Stimulated activated naive CD8-positive, alpha-beta T cell treated with anti-CD3 and anti-CD28 coated beads, Interleukin-15, amount 100 ng/mL, for 72 hours (primary cell): ENCODE results near the gene NRCAM.
A peak's percentile ranks its signal among the peaks of the same experiment; 100 is the strongest.
"Not testable (repeated sequence)": the region's sequence is repeated elsewhere in the genome, so short reads cannot be mapped to it uniquely, and the experiment has no call there.

Experiments used
- ATAC-seq: fragments of 150-1000 bp; cut with Tn5 transposase; 2 replicates; pipeline ENCODE4 v1.10.0; 2021; ENCODE audit warnings: mild to moderate bottlenecking, moderate library complexity
- DNase-seq, 2 donors: peaks; one replicate each; pipeline ENCODE4 v3.0.0; 2021 to 2022
- H3K27ac Mint-ChIP-seq, 2 donors: one replicate each; pipeline ENCODE4 v1.8.0; 2022; ENCODE audit warnings: mild to moderate bottlenecking in 2 of 2, mixed read lengths in 2 of 2, moderate library complexity in 2 of 2
- H3K27me3 Mint-ChIP-seq: one replicate; pipeline ENCODE4 v1.8.0; 2022; ENCODE audit warnings: mixed read lengths
- H3K4me1 Mint-ChIP-seq: one replicate; pipeline ENCODE4 v1.8.0; 2022; ENCODE audit warnings: mild to moderate bottlenecking, mixed read lengths
- H3K4me3 Mint-ChIP-seq, 2 donors: one replicate each; pipeline ENCODE4 v1.8.0; 2022; ENCODE audit warnings: mild to moderate bottlenecking in 2 of 2, mixed read lengths in 2 of 2, moderate library complexity in 1 of 2
- H3K9me3 Mint-ChIP-seq, 2 donors: one replicate each; pipeline ENCODE4 v1.8.0; 2022; ENCODE audit warnings: mixed read lengths in 2 of 2

Gene NRCAM

DNA sequence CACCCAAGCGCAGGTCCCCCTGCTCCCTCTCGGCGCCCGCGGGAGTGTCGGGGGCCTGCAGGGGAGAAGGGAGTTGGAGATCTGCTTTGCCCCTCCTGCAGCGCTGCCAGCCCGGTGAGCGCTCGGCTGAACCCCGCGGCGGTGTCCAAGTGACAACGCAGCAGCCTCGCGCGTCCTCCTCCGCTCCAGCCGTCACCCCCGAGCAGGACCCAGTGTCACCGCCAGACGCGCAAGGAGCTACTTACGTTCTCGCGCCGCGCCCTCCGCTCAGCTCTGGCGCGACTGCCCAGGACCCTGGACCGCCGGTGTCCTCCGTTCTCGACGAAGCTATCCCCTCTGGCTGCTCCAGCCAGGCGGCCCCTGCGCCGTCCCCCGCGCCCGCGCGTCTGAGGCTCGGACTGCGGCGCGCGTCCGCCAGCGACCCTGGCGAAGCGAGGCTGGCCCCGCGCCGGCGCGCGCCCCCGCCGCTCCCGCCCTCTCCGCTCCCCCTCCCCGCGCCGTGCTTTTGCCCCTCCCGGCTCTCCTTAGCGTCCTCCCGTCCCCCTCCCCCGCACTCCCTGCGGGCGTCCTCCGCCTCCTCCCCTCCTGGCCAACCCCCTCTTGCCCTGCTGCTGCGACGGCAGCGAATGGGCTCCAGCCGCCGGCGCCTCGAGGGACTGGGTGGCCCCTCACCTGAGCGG is at the start of gene NRCAM:
NRCAM (minus strand) TSS at position 439 of the 680 bp plus-strand sequence. CDS start 216,372 bp downstream, outside the sequence.
- ATAC-seq (peak; percentile 74), DNase-seq (peak; percentile 74 to 81)
- peak within 1 kb of the TSS; percentile 85 to 94 for H3K4me3 Mint-ChIP-seq
- H3K9me3 Mint-ChIP-seq: no peaks in the 10 kb centered on the region
- peaks cover 68% of the 10 kb centered on the region for H3K4me1 Mint-ChIP-seq
- H3K27me3 Mint-ChIP-seq: peaks cover 22% of the 10 kb centered on the region
- H3K27ac Mint-ChIP-seq: peak within 1 kb of the TSS; percentile 74 to 79

DNA sequence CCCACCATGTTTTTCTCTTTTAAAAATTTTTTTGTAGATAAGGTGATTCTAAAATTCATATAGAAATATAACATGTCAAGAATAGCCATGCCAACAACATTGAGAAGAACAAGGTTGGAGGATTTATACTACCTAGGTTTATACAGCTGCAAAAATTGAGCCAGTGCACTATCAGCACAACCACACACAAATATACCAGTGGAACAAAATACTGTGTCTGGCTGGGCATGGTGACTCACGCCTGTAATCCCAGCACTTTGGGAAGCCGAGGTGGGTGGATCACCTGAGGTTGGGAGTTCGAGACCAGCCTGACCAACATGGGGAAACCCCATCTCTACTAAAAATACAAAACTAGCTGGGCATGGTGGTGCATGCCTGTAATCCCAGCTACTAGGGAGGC is 48.3 kb upstream of the NRCAM start:
- peaks cover 12% of the 10 kb centered on the region for H3K4me1 Mint-ChIP-seq
- DNase-seq, H3K27ac Mint-ChIP-seq, H3K4me3 Mint-ChIP-seq, H3K9me3 Mint-ChIP-seq, ATAC-seq, H3K27me3 Mint-ChIP-seq: not testable (repeated sequence)

DNA sequence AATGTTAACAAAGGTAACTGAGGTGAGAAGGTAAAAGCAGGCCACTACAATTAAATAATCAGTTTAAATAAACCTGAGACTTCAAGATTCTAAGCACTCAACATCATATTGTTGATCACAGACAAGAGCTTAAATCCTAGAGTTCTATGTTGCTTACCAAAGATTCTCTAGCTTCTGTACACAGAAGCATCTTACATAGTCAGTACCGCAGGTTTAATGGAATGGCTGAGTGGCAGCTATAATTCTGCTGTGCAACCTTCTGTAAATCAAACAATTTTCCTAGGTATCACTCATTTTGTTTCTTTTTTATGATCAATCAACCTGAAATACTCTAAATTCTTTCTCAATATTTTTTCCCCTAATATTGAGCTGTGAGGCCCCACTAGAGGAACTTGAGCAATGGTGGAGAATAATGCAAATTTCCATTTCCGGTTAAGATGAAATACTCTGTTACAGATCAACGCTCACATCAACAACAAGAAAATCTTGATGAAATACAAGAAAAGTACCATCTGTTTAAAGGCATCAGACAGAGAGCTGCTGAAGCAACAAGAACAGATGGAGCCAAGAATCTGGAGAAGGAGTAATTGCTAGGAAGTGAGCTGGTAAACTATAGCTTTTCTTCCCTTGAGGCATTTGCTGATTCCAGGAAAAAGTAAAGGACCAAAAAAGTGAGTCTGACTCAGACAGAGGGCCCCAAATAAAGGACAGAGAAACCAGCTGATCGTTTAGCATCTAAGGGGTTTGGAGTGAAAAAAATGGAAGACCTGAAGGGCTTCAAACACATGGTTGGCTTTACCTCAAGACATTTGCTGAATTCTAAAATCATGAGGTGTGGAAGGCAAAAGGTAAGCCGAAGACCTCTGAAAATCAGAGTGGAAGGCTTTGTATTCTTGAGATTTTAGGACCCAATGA is 47.1 kb upstream of the NRCAM start:
- ATAC-seq (no peak), DNase-seq (no peak)
- Mint-ChIP-seq H3K4me3 (no peak overlapping the region), H3K27ac (no peak overlapping the region), H3K27me3 (no peaks in the 10 kb centered on the region), H3K9me3 (no peaks in the 10 kb centered on the region), H3K4me1 (peaks cover 12% of the 10 kb centered on the region)

DNA sequence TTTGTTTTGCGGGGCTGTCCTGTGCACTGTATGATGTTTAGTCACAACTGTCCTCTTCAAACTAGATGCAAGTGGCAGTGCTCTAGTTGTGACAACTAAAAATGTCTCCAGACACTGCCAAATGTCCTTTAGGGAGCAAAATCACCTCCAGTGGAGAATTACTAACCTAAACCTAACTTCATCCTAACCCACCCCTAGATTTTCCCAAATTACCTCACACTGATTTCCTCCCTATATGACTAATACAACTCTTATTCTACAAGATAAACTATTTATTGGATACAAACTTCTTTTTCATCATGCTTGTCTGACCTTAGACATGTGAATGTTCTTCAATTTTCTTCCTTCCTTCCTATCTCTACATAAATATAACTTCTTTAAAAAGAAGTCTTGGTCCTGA is 43.3 kb upstream of the NRCAM start:
- H3K9me3 Mint-ChIP-seq: no peaks in the 10 kb centered on the region
- H3K4me1 Mint-ChIP-seq: peaks cover 9% of the 10 kb centered on the region
- DNase-seq (no peak), ATAC-seq (no peak)
- no peak overlapping the region for H3K27ac Mint-ChIP-seq
- H3K4me3 Mint-ChIP-seq: no peak overlapping the region
- no peaks in the 10 kb centered on the region for H3K27me3 Mint-ChIP-seq

DNA sequence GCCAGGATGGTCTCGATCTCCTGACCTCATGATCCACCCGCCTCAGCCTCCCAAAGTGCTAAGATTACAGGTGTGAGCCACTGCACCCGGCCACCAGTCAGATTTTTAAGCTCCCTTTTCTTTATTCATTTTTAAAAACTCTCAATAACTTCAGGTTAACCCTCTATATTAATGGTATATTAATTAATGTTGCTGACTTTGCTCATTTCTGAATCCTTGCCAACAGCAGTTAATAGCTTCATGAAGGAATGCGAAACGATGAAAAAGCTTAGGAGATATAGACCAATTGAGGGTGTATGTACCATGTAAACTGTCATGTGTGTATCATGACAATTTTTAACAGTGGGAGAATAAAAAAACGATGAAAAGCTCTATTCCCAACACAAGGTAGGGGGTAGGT is 42.2 kb upstream of the NRCAM start:
- Mint-ChIP-seq H3K9me3 (no peaks in the 10 kb centered on the region), H3K4me1 (peaks cover 3% of the 10 kb centered on the region), H3K27me3 (no peaks in the 10 kb centered on the region), H3K4me3 (no peak overlapping the region), H3K27ac (no peak overlapping the region)
- DNase-seq (no peak), ATAC-seq (no peak)

DNA sequence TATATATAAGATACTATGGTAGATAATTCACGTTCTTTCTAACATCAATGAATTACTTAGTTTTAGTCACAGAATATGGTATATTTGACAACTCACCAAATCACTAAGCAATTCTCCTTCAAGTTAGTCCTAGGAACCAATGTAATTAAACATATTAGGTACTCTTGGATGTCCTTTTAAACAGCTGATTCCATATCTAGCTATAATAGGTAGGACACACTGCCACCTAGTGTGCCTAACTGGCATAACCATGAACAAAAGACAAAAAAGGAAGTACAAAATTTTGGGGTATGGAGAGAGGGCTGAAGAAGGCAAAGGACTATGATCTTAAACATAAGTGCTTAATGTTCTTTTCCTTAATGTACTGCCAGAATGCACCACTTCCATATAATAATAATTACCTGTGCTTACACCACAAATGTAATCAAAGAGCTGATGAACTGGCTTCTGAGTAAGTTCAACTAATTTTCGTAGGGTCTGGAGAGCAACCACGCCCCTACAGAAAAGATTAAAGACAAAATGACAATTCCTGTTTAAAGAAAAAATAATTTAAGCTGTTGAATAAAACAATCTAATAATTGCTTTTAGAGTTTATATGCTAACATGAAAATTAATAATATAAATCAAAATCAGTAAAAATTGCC is 41.0 kb upstream of the NRCAM start:
- DNase-seq: peak; percentile 40 to 41
- Mint-ChIP-seq H3K27me3 (no peaks in the 10 kb centered on the region), H3K9me3 (no peaks in the 10 kb centered on the region), H3K4me3 (no peak overlapping the region), H3K4me1 (no peaks in the 10 kb centered on the region), H3K27ac (no peak overlapping the region)
- ATAC-seq: peak; percentile 49

DNA sequence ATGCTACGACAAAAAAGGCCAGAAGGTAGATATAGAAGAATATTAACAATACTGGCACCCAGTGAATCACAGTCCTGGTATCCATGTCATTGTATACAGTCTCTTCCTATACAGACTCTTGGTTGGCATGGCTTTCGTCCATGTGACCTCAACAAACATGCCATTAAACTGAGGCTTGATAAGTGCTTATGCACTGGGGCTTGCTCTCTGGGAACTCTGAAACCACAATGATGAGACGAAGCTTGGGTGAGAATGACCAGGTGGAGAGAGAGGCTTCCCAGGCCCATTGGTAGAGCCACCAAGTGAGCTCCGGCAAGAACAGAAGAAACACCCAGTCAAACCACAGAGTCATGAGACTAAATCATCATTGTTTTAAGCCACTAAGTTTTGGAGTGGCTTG is 36.5 kb upstream of the NRCAM start:
- ATAC-seq: no peak
- Mint-ChIP-seq H3K27me3 (no peaks in the 10 kb centered on the region), H3K4me3 (no peak overlapping the region), H3K27ac (no peak overlapping the region), H3K4me1 (no peaks in the 10 kb centered on the region), H3K9me3 (no peaks in the 10 kb centered on the region)
- no peak for DNase-seq

DNA sequence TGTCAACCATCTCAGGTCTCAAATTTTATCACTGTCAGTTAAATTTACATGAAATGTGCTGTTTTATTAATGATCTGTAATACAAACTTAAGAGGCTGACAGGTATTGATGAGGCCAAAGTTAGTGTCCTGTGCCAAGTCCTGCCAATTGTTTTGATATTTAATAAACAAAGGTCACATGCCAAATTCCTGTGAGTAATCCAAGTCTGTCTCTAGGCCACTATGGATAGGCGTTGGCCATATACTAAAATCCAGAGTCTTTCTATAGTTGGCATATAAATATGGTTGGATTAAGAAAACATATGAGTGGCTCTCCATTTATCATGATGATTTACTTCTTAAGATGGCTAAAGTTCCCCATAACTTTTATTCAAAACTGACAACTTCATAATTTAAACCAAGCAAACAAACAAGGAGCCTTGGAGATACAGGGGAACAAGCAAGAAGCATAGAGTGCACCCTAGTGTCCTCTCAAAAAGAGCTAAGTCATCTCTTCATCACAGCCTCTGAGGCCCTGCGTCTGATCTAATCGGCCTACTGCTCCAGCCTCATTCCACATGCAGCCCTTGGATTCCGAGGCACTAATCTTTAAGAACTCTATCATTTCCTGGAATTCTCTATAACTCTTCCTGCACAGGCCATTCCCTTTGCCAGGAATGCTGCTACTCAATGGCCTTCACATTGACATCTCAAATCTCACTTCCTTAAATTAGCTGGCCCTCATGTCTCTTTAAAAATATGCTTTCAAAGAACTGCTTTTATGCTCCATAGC is 32.7 kb upstream of the NRCAM start:
- H3K27me3 Mint-ChIP-seq: no peaks in the 10 kb centered on the region
- ATAC-seq: no peak
- H3K27ac Mint-ChIP-seq: no peak overlapping the region
- no peak overlapping the region for H3K4me3 Mint-ChIP-seq
- H3K4me1 Mint-ChIP-seq: no peaks in the 10 kb centered on the region
- no peaks in the 10 kb centered on the region for H3K9me3 Mint-ChIP-seq
- DNase-seq: no peak

DNA sequence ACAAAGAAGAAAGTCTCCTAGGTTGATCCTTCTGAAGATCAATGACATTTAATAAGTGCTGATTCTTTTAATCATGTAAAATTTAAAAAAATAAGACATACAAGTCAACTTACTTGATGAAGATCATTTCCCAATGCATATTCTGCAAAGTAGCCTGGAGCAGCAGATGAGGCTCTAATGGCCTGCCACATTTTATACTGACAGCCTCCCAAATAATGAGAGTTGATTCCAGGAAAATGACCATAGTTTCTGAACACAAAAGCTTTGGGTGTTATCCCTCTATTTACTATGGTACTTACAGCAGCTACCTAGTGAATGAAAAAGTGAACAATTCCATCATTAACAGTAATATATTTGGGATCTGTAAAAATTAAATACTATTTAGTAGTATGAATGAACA is 31.4 kb upstream of the NRCAM start:
- DNase-seq: no peak
- Mint-ChIP-seq H3K9me3 (no peaks in the 10 kb centered on the region), H3K27me3 (no peaks in the 10 kb centered on the region), H3K4me3 (no peak overlapping the region), H3K4me1 (no peaks in the 10 kb centered on the region), H3K27ac (no peak overlapping the region)
- ATAC-seq: no peak

DNA sequence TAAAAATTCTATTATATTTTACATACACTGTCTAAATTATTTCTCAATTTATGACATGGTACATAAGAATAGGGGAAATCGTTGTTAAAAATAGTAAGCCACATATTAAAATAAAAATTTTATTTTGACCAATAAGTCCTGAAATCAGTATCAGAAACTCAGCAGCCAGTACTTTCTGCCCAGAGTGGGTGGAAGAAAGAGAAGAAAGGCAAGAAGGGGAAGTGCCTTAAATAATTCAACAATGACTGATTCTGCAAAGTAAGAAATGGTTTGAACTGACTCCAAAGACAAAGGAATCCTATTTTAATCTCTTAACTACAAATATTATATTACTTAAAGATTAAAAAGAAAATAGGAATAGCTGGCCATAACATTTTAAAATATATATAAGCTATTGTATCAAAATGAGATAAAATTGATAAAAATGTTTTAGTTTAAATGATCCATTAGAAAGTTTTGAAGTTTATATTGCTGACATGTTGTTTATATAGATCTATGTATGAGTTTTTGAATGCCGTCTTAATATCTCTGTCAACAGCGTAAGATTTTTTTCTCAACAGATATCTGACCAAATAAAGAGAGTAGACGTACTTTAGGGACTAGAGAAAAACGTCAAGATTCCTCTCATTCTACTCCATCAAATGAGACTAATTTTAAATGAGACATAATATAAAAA is 30.2 kb upstream of the NRCAM start:
- Mint-ChIP-seq H3K4me1 (no peaks in the 10 kb centered on the region), H3K27me3 (no peaks in the 10 kb centered on the region), H3K4me3 (no peak overlapping the region), H3K27ac (no peak overlapping the region), H3K9me3 (no peaks in the 10 kb centered on the region)
- ATAC-seq (no peak), DNase-seq (no peak)

DNA sequence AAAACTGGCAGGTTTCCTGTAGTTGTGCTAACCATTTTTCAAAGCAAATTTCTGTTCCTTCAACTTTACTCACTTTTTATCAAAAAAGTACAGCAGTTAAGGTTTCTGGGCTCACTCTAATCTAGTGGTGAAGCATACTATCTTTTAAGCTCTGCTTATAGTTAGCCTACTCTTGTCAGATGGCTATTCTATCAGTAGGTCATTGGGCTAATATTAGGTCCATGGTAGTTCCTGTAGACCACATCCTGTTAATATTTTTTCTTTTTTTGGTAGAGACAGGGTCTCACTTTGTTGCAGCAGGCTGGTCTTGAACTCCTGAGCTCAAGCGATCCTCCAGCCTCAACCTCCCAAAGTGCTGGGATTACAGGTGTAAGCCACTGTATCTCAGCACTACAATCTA is 27.9 kb upstream of the NRCAM start:
- DNase-seq (no peak), ATAC-seq (no peak)
- Mint-ChIP-seq H3K27ac (no peak overlapping the region), H3K4me3 (no peak overlapping the region), H3K4me1 (no peaks in the 10 kb centered on the region), H3K27me3 (no peaks in the 10 kb centered on the region), H3K9me3 (no peaks in the 10 kb centered on the region)

DNA sequence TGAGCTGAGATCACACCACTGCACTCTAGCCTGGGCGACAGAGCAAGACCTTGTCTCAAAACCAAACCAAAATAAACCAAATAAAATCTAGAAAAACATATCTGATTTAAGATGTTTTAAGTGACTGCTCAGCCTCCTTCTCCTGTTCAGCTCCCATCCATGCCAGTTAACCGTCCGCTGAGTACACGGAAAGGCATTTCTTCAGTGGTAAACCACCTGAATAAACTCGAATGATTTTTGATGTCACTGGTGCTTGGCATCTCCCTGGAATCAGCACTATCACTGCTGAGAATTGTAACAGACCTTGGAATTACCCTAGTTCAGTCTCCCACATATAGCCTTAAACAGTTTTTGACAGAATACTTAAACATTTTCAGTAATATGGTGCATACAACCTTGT is 24.1 kb upstream of the NRCAM start:
- no peak overlapping the region for H3K27ac Mint-ChIP-seq
- H3K4me1 Mint-ChIP-seq: no peaks in the 10 kb centered on the region
- ATAC-seq: no peak
- no peaks in the 10 kb centered on the region for H3K27me3 Mint-ChIP-seq
- no peak overlapping the region for H3K4me3 Mint-ChIP-seq
- no peaks in the 10 kb centered on the region for H3K9me3 Mint-ChIP-seq
- no peak for DNase-seq

DNA sequence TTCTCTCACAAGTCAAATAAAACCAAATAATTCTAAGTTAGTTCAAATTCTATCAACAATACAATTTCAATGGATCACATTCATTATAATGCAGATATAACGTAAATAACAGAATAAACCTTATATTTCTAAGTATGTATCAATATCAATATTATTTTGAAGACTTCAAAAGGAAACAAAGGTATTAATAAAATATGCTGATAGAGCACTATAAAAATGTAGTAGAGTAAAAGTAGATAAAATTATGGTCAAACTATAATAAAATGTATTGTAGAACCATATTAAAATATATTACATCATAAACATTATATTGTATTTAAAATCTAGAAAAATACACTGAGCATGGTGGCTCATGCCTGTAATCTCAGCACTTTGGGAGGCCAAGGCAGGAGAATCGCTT is 23.5 kb upstream of the NRCAM start:
- DNase-seq: no peak
- no peaks in the 10 kb centered on the region for H3K4me1 Mint-ChIP-seq
- no peak overlapping the region for H3K27ac Mint-ChIP-seq
- H3K9me3 Mint-ChIP-seq: no peaks in the 10 kb centered on the region
- no peak for ATAC-seq
- H3K4me3 Mint-ChIP-seq: no peak overlapping the region
- no peaks in the 10 kb centered on the region for H3K27me3 Mint-ChIP-seq

DNA sequence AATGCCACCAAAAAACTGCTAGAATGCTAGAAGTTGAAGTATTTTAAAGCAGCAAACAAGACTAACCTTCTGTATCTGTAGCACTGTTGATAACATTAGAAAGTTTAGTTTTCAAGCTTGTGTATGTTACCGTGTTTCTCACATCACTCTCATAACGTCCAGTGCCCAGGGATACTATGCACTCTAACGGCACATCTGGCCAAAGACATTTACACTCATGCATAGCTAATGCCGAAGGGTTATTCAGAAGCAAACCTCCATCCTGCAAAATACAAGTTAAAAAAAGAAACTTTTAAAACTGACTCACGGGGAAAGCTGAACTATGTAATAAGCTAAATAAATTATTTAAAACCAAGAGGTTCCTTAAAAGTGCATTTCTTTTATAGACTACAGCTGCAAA is 22.9 kb upstream of the NRCAM start:
- H3K9me3 Mint-ChIP-seq: no peaks in the 10 kb centered on the region
- ATAC-seq (no peak), DNase-seq (no peak)
- H3K4me3 Mint-ChIP-seq: no peak overlapping the region
- H3K27ac Mint-ChIP-seq: no peak overlapping the region
- H3K4me1 Mint-ChIP-seq: no peaks in the 10 kb centered on the region
- H3K27me3 Mint-ChIP-seq: no peaks in the 10 kb centered on the region

DNA sequence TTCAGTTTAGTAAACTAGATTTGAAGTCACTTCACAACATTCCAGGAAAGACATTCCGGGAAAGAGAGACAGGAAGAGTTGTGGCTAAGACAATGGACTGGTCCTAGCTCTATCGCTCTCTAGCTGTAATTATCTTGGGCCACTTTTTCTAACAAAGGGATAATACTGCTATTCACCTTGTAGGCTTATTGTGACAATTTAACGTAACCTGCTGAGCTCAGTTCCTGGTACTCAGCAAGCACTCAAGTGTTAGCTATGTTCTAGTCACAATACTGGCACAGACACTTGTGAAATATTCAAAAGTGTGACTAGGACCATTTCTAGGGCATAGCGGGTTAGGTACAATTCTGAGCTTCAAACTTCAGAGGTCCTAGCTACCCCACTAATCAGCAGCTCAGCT is 12.0 kb upstream of the NRCAM start:
- H3K27ac Mint-ChIP-seq: peak overlapping the region in 1 of 2 donors; percentile 46
- no peaks in the 10 kb centered on the region for H3K9me3 Mint-ChIP-seq

More for the DNA sequence above, 12.0 kb upstream of the NRCAM start:
- peak; percentile 43 for ATAC-seq
- Mint-ChIP-seq H3K4me1 (peaks cover 38% of the 10 kb centered on the region), H3K27me3 (no peaks in the 10 kb centered on the region), H3K4me3 (no peak overlapping the region)
- DNase-seq: no peak
